GM21381 (cell line): ENCODE measurements around the gene ANP32E.
"Not testable (repeated sequence)": the region's sequence is repeated elsewhere in the genome, so short reads cannot be mapped to it uniquely, and the experiment has no call there.

Experiments used
- ATAC-seq: cut with Tn5 transposase; IDR thresholded peaks from one replicate; pipeline ENCODE4 v1.9.1; 2021; ENCODE audit warnings: mild to moderate bottlenecking, moderate library complexity; ENCODE audit not compliant: unreplicated experiment

The ANP32E gene

GRCh38 chr1:150214099-150214756, 21.7 kb downstream of the ANP32E start:
- not testable (repeated sequence) for ATAC-seq

GRCh38 chr1:150213170-150214098, 22.5 kb downstream of the ANP32E start:
- ATAC-seq: peak; percentile 90

GRCh38 chr1:150212070-150212469, 23.8 kb downstream of the ANP32E start:
- ATAC-seq: no peak

GRCh38 chr1:150210706-150211105, 25.2 kb downstream of the ANP32E start:
- ATAC-seq: no peak

GRCh38 chr1:150210091-150210490, 25.8 kb downstream of the ANP32E start:
- no peak for ATAC-seq

GRCh38 chr1:150208460-150208859, 27.5 kb downstream of the ANP32E start:
- ATAC-seq: not testable (repeated sequence)

- no peak for ATAC-seq
These were observed 28.5 kb downstream of the ANP32E start for GRCh38 chr1:150207281-150207971.

GRCh38 chr1:150196417-150196816, 39.5 kb downstream of the ANP32E start:
- ATAC-seq: no peak

GRCh38 chr1:150194381-150195031, 41.4 kb downstream of the ANP32E start:
- no peak for ATAC-seq

GRCh38 chr1:150192012-150192411, 43.9 kb downstream of the ANP32E start:
- no peak for ATAC-seq

GRCh38 chr1:150187560-150187931, 48.4 kb downstream of the ANP32E start:
- no peak for ATAC-seq

GRCh38 chr1:150186789-150187559, 48.9 kb downstream of the ANP32E start:
- ATAC-seq: no peak

GRCh38 chr1:150186438-150186788, 49.5 kb downstream of the ANP32E start:
- ATAC-seq: not testable (repeated sequence)

GRCh38 chr1:150185481-150185880, 50.4 kb downstream of the ANP32E start:
- no peak for ATAC-seq

- ATAC-seq: no peak
These were observed 52.9 kb downstream of the ANP32E start for GRCh38 chr1:150183061-150183460.

GRCh38 chr1:150182247-150182646, 53.7 kb downstream of the ANP32E start:
- ATAC-seq: no peak

GRCh38 chr1:150180474-150180873, 55.4 kb downstream of the ANP32E start:
- ATAC-seq: no peak

GRCh38 chr1:150179867-150180266, 56.0 kb downstream of the ANP32E start:
- no peak for ATAC-seq

GRCh38 chr1:150178548-150178947, 57.4 kb downstream of the ANP32E start:
- no peak for ATAC-seq

- ATAC-seq: no peak
These were observed 59.3 kb downstream of the ANP32E start for GRCh38 chr1:150176593-150176992.
